ENCODE measurements around the gene ERI3.

GRCh38 chr1:44284184-44284583, 70.9 kb downstream of the ERI3 start:
- no peak for TF ChIP-seq POLR2A (IDR thresholded peaks at IDR 0.05; ENCODE audit: low read length)
- no peak for TF ChIP-seq GATA1 (IDR thresholded peaks at IDR 0.05; ENCODE audit: low read depth, low read length)
